Astrocyte of the spinal cord (primary cell): ENCODE results near the gene LRRC27.

ENCODE experiments used
- DNase-seq: peaks from one replicate; pipeline ENCODE4 v3.0.0; 2011; ENCODE audit warnings: low read depth, low spot score
- H3K4me3 ChIP-seq: 2 replicates; pipeline ENCODE4 v1.5.1; 2011; ENCODE audit warnings: low read depth, mild to moderate bottlenecking, low read length, moderate library complexity
- CTCF ChIP-seq: IDR thresholded peaks from 2 replicates; pipeline ENCODE4 v1.5.1; 2012; ENCODE audit warnings: low read depth, mild to moderate bottlenecking, low read length, inconsistent platforms
- in situ Hi-C: cut with HindIII; loops from 2 replicates; pipeline ENCODE4 v1.10.0; 2017; ENCODE audit warnings: low sequenced_read_pairs

Gene LRRC27

GRCh38 chr10:132420981-132421846 is 89.2 kb downstream of the LRRC27 start:
- DNase-seq: no peak
- TF ChIP-seq CTCF: no peak
- in situ Hi-C loops: no loop called here
- H3K4me3 ChIP-seq: no peak overlapping the region

GRCh38 chr10:132421847-132422751 is 90.1 kb downstream of the LRRC27 start:
- no peak for DNase-seq
- in situ Hi-C loops: no loop called here
- no peak for TF ChIP-seq CTCF
- H3K4me3 ChIP-seq: no peak overlapping the region

- no peak for TF ChIP-seq CTCF
- in situ Hi-C loops: no loop called here
- H3K4me3 ChIP-seq: no peak overlapping the region
- no peak for DNase-seq
Observed at GRCh38 chr10:132422903-132423825, 91.2 kb downstream of the LRRC27 start.

- H3K4me3 ChIP-seq: no peak overlapping the region
- TF ChIP-seq CTCF: no peak
- in situ Hi-C loops: no loop called here
- no peak for DNase-seq
Observed at GRCh38 chr10:132423966-132424861, 92.2 kb downstream of the LRRC27 start.

- in situ Hi-C loops: no loop called here
- TF ChIP-seq CTCF: no peak
- no peak for DNase-seq
- no peak overlapping the region for H3K4me3 ChIP-seq
Observed at GRCh38 chr10:132425029-132425756, 93.2 kb downstream of the LRRC27 start.
